ENCODE measurements around the gene LIPH.
"Not testable (repeated sequence)": the region's sequence is repeated elsewhere in the genome, so short reads cannot be mapped to it uniquely, and the experiment has no call there.

The LIPH gene

DNA sequence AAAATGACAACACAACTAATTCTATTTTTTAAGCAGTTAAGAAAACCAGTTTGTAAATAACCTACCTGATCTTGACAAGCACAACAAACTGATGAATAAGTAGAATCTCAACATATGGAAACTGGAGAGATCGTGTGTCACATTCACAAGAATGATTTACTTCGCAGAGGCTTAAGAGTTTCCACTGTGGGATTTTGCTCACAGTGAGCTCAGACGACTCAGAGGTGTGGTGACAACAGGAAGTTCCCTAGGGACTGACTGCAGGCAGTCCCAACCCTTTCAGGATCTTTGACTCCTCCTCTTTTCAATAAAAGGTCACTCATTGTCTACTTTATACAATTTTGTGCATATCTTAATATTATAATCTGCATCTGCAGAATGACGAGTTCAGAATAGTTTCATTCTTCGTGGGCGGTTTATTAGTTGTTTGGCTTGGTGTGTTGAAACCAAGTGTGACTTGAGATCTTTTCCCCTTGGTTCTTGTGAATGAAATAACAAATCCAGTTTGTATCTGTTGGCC is at the start of gene LIPH:
LIPH (minus strand) TSS at position 231 of the 520 bp plus-strand sequence; CDS start at position 114, 117 bp downstream.
- DNase-seq = peak; percentile 63

DNA sequence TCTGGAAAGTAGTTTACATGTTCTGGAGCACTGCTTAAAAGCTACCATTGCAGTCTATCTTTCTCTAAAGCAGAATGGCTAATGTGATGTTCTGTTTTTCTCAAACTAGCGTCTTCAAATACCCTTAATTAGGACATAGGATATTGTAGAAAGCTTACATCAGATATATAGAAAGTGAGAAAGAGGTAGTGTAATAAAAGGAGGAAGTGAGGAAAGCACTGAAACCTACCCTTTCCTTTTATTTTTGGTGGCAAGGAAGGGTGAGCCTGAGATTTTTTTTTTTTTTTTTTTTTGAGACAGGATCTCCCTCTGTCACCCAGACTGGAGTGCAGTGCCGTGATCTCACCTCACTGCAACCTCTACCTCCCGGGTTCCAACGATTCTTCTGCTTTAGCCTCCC is 43.1 kb upstream of the LIPH start:
- DNase-seq = no peak

DNA sequence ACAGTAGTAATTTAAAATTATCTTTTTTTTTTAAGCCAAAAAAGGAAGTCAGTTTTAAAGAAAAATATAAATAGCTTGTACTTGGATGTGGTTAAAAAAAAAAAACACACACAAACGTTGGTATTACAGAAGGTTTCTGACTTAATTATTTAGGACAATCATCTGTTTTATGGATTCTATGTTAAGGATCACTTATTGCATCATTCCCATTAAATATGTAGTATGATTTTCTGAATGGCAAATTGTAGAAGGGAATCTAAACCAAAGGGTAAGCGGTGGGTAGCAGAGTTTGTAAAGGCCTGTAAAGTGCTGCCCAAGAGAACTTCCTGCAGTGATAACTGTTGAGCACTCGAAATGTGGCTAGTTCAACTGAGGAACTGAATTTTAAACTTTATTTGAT is 41.7 kb upstream of the LIPH start:
- no peak for DNase-seq

DNA sequence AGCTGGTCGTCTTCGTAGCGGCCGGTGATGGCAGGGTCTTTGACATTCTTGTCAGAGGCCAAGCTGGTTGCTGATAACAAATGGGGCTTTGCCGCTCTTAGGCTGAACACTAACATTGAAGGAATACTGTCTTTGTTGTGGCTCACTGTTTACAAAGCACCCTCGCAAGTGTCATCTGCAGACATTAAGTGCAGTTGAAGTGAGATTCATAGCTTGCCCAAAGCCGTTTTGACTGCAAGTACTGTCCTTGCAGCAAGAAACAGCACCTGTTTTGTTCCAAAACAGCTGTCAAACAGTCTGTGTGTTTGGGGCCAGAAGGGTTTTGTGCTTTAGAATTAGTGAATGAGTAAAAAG is 34.3 kb upstream of the LIPH start:
- no peak for DNase-seq

DNA sequence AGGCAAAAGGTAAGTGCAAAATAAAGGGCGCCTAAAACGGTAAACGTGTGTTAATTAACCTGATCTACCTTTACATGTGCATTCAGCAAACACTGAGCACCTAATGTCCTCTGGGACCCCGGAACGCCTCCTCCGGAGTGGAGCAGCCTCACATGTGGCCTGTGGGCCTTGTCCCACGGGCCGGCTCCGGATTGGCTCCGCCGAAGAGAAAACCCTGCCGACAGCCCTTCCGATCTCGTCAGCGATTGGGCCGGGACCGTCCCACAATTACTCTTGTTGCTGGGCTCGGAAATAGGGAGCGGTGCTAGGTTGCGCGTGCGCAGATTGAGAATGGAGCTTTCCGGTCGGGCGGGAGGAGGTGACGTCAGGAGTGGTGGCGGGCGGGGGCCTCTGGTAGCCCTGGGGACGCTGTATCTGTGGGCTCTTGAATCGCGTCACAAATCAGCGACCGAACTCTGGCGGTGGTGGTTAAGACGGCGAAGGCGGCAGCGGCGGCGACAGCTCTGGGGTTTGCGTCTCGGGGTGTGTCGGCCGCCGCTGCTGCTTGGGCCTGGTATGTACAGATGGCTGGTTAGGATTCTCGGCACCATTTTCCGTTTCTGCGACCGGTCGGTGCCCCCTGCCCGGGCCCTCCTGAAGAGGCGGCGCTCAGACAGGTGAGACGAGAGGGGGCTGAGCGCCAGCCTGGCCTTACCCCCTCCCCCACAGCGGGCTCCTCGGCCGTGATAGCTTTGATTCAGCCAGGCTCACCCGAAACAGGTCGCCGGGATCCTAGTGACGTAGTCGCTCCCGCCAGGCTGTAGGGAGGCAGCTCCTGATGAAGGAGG is 33.7 kb upstream of the LIPH start, which contains the start of gene SENP2:
SENP2 (plus strand) TSS at position 437 of the 827 bp plus-strand sequence; CDS start at position 556, 119 bp downstream.
- peak; percentile 100 for DNase-seq

DNA sequence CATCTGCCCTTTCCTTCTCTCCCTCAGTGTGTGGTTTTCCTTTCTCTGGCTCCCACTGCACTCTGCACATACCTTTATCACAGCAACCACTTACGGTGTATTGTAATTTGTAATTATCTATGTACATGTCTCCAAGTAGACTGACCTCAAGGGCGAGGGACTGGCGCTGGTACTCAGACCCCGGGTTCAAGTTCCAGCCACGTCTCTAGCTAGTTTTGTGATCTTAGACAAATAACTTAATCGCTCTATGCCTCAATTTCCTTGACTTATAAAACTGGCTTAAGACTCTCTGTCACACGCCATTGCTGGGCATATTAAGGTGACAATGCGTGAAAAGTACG is 33.1 kb upstream of the LIPH start:
- no peak for DNase-seq

DNA sequence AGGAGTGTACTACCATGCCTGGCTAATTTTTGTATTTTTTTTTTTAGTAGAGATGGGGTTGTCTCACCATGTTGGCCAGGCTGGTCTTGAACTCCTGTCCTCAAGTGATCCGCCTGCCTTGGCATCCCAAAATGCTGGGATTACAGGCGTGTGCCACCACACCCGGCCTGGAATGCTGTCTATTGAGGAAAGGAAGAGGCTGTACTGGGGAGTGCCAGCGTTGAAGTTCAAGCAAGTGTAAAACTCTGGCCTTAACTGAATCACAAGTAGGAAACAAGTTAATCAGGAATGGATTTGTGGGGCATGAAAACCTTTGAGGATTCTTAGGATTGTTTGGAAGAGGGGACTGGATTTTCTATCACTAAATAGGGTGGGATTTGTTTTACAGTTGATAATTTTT is 32.3 kb upstream of the LIPH start:
- no peak for DNase-seq

DNA sequence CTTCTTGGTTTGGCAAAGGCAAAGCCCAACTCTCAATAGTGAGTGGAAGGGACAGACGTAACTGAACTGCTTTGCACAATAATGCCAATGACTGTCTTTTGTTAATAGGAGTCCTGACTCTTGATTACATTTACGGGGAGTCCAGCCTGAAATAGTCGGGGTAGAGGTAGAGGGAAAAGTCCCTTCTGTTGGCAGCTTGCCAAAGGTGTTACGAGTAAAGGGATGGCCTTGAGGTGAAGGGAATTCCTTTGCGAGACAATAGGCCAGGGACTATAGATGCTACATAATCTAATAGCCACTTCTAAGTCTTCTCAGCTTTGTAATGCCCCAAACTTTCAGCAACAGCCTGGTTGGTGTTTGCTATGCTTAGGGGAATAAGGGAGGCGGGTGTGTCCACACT is 31.5 kb upstream of the LIPH start:
- no peak for DNase-seq

DNA sequence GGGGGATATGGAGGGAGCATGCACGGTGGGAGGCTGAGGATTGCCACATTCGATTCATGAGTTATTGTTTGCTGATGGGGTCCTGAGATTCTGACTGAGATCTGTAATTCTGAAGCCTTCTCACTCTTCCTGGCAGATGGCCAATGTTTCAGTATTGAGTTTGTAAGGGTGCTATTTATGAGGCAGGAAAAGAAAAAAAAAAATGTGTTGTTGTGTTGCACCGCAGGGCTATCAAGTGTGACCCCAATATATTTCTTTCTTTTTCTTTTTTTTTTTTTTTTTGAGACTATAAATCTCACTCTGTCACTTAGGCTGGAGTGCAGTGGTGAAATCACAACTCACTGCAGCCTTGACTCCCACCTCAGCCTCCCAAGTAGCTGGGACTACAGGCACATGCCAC is 30.5 kb upstream of the LIPH start:
- DNase-seq = no peak

DNA sequence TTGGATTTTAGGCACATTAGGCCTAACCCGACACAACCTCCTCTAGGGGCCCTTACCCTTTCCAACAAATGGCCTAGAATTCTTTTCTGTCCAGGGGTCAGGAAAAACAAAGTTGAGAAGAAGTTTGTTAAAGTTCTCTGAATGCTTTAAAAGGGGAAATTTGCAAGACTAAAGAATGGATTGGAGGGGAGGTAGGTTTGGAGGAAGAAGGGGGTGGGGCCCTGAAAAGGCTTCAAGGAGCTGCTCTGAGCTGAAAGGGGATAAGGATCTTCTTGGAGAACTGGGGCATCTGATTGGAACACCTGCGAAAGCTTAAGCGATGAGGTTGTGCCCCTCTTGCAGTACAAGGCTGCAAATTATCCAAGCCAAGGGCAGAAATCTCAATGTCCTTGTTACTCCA is 29.8 kb upstream of the LIPH start:
- DNase-seq = no peak

DNA sequence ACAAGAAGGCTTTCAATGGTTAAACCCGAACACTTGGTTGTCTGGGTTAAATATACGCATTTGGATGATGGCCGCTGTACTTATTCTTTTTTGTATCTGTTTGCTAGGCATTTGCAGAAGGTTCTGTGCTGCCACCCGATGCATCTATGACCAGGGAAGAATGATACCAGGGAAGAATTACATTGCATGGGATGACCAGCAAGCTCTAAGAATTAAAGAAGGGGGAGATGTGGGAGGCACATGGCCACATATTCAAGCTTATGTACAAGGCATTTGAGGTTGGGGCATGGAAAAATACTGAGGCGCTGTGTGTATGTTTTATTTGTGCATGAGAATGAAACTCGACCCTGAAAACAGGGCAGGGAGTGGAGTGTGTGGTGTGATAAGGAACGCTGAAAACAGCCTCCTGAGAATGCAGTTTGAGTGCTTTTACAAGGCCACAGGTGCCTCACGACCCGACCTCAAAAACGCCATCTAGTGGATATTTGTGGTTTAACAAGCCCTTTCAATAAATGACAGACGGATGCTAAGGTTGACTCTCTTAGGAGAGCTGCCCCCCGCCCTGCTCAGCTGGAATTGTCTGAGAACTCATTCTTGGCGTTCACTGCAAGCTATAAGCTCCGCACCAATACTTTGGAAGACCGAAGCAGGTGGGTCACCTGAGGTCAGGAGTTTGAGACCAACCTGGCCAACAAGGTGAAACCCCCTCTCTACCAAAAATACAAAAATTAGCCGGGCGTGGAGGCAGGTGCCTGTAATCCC is 22.9 kb upstream of the LIPH start:
- DNase-seq = peak; percentile 34

DNA sequence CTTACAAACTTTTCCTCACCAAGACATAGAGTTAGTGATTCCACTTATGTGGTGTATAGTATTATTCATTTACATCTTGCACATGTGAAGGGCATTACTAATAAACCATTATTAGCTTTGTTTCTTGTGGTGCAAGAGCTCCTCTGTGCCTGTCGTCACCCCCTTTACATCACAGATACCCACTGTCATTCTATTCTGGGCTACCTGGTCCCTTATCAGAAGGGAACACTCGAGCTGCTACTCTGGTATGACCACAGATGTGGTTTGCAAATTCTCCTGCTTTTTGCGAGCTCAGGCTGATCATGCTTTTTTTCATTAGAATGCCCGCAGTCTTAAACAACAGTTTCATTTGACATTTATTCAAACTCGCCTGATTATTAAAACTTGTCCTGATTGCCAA is 19.8 kb upstream of the LIPH start:
- no peak for DNase-seq

DNA sequence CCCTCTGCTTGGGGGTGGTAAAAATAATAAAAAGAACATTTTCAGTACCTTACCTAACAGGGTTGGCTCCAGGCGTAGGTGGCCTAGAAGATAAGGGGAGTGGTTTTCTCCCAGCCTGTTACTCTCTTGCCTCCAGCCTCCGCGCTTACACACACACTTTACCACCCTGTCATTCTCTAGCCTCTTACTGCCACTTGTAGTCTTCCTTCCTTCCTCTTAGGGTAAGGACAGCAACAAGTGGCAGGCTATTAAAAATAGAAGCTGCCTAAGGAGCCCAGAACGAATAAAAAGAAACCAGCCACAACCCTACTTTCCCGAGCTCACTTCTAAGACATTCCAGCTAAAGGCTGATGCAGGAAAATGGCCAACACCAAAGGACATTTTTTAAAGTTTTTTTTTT is 9.6 kb upstream of the LIPH start:
- no peak for DNase-seq

DNA sequence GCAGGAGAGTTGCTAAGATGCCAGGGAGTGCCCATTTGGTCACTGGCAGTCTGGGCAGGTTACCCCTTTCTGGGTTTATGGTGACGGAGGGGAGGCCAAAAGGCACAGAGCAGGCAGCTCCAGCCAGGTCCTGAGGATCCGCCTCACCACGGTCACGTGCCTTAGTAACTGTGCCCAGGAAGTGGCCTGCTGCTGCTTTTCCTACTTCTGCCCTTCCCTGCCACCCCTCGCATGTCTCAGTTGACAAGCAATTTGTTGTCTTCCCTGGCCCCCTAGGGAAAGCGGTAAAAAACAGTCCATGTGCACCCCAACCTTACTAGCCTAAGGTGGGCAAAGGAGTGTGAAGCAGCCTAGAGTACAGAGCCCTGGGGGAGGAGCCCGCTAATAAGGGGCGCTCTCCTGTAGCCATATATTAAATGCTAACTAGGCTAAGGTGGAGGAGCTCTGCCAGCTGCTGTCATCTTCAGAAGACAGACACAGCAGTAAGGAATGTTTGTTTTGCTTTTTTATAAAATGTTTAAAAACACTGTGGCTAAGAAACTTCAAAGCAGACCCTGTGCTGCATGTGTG is 9.1 kb upstream of the LIPH start:
- DNase-seq = no peak

DNA sequence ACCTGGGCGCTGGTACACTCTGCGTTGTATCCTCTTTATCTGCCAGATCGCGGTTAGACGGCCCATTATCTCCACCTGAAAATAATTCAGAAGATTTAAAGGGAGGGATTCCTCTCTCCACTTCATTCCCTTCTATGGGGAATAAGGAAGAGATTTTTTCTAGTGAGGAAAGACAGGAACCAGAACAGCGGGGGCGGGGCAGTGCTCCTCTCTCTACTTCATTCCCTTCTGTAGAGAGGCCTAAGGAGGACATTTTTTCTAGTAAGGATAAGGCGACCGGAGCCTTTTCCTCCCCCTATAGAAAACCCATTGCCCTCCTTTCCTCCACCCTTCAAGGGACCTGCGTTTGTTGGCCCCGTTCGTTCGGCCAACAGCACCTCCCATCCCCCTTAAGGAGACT is 8.3 kb upstream of the LIPH start:
- DNase-seq = no peak

DNA sequence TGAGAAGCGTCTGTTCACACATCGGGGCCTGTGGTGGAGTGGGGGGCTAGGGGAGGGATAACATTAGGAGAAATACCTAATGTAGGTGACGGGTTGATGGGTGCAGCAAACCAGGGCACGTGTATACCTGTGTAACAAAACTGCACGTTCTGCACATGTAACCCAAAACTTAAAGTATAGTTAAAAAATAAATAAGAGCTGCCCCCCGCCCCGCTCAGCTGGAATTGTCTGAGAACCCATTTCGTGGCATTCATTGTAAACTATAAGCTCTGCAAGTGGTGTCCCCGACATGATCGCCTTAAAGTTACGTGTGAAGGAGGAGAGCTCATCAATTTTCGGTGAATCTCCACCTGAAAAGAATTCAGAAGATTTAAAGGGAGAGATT is 7.3 kb upstream of the LIPH start:
- DNase-seq = no peak

DNA sequence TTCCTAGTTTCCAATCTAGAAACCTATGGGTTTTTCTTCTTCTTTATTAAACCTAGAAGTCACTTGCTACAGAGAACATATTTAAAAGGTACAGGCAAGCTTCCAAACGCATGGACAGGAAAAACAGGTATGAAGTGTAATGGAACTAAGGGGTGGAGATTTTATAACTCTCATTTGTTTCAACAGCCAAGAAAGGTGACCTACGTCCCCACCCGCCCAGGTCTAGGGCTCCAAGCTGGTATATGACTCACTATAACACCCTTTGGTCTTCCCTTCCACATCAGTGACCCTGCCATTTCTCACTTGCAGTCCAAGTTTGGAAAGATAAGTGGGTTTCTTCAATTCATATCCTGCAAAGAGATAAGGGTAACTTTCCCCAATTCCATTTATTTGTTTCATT is 6.0 kb upstream of the LIPH start:
- DNase-seq = no peak

DNA sequence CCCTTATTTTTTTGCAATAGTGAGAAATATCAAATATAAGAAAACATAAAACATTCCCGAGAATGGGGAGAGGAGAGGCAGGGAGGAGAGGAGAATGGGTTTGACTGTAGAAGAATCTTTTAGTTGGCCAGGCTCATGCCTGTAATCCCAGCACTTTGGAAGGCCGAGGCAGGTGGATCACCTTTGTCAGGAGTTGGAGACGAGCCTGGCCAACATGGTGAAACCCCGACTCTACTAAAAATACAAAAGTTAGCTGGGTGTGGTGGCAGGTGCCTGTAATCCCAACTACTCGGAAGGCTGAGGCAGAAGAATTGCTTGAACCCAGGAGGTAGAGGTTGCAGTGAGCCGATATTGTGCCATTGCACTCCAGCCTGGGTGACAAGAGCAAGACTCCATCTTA is 4.3 kb upstream of the LIPH start:
- DNase-seq = not testable (repeated sequence)

DNA sequence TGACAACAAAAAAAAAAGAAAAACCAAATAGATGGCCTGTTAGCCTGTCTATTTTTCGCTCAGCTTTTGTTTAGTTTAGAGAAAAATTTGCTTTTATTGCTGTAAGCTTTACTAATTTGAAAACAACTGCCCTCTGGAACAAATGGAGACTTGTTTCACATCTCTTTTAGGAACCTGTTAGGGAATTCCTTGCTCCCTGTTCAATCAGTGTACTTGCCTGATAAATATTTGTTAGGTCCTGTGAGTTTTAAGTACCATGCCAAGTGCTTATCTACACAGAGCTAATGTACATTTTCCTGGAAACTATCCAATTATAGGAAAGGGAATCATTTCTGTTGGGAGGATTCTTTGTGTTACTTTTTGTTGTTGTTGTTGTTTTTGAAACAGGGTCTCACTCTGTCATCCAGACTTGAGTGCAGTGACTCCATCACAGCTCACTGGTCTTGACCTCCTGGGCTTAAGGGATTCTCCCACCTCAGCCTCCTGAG is 3.5 kb upstream of the LIPH start:
- DNase-seq = no peak

DNA sequence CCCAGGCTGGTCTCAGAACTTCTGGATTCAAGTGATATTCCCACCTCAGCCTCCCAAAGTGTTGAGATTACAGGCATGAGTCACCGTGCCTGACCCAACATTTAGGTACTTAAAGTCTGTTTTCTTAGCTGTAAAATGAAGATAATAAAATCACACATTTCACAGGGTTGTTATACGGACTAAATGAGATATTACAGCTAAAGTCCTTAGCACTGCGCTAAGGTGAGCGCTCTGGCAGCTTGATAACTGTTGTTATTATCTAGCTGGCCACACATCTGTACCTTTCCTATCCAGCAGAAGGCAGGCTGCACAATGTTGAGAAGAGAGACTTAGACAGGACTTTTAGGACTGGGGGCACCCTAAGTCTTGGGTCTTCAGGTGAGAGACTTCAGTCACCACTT is 2.7 kb upstream of the LIPH start:
- DNase-seq = no peak

DNA sequence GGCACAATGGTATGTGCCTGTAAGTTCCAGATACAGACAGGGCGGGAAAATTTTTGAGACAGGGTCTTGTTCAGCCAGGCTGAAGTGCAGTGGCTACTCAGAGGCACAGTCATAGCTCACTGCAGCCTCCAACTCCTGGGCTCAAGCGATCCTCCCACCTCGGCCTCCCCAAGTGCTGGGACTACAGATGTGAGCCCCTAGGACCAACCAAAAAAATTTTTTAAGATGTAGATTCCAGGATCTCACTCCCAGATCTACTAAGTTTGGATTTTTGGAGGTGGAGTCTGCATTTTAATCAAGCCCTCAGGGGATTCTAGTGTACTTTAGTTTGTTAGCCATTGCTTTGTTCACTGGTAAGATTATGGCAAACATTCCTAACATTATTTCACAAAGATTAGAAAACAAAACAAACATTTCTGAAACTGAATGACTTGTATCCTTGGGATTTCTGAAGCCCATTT is 2.7 kb downstream of the LIPH start:
- no peak for DNase-seq

DNA sequence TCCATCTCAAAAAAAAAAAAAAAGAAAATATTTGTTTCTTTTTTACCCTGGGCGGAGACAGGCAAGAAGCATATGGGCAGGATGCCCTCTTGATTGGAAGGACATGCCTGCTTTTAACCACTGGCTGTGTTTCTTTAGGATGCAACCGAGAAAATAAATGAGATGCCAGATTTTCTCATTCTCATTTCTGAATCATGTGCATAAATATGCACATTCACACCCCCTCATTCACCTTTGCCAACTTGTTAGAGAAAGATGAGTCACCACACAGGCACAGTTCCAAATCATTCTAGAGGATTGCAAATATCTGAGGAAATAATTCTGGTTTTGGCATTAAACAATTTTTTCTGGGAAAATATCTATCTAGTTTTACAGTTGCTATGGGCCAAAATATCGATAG is 3.3 kb downstream of the LIPH start:
- no peak for DNase-seq

DNA sequence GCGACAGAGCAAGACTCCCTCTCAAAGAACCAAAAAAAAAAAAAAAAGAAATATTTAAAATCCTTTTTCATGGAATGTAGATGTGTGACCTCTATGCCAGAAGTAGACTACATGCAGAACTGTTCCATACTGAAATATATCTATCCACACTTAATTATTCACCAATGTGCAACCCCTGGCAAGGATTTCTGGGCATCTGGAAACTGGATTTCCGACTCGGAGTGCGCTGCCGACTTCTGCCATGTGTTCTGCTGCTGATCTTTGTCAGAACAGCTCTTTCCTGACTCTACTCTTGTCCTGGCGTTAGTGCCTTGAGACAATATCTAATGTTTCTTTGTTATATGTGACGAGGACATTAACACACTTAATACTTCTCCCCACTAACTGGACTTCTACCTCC is 11.7 kb downstream of the LIPH start:
- no peak for DNase-seq

DNA sequence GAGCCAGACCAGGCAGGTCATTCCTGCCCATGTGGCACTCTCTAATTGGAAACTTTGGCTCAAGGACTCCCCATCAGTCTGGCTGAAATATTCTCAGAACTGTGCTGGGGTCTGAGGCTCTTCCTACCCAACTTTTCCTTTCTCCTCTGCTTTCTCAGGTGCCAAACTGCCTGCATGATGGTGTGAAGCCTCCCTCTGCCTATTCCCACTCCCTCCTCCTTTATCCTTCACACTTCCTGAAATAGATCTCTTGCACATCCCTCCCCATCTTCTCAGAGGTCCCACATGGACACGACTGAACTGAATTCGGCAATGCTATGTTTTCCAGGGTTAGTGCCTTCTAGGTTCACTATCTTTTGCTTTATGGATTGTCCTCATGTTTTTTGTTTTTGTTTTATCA is 12.5 kb downstream of the LIPH start:
- no peak for DNase-seq
